Heart left ventricle (tissue), 13 donors: ENCODE results near the gene THOC6.

Source experiments
- CTCF ChIP-seq, 12 donors: fragments of 200-600 bp; sonication (generic) in 4 of 12; IDR thresholded peaks; one replicate each; pipeline versions ENCODE4 v1.5.0 to v1.8.0; 2018 to 2022; ENCODE audit warnings: antibody characterized with exemption in 12 of 12, mild to moderate bottlenecking in 5 of 12
- POLR2A ChIP-seq, 2 donors: fragments of 450-650 bp; IDR thresholded peaks; one replicate each; pipeline ENCODE4 v1.6.1; 2017; ENCODE audit warnings: antibody characterized with exemption in 2 of 2, mild to moderate bottlenecking in 2 of 2, moderate library complexity in 2 of 2
- donor health status: ischemic (EF 13 %, LVEDD 7.1; RV severe dilation, severe dysfunction).
- donor health status: DM: no; HTN: yes; CAD: no.
- donor health status: DM: no; HTN: no; CAD: no.
- donor health status: ischemic (EF 25% LVEDD 6.9; RV normal size, moderate dysfunction).
- donor health status: ischemic (EF 25% LVEDD 5.7; RV mildly dilated, moderate dysfunction).
- donor health status: ischemic (EF 35%, LVEDD 5.7; RV mildly dilated, moderate dysfunction).
- donor health status: nonischemic (EF 11% LVEDD 7.7; RV severe dilation, severe dysfunction).
- donor health status: DM: yes; HTN: yes; CAD: no.
- donor health status: PGD.
- donor health status: ischemic (EF 29% LVEDD 5.4; RV normal size, mild dysfunction).
- donor health status: nonischemic (EF 23%, LVEDD 6.1; RV moderate dilation, normal function).

GRCh38 chr16:3065742-3066439, 42.1 kb downstream of the THOC6 start:
- no peak for TF ChIP-seq CTCF (IDR thresholded peaks at IDR 0.05)
- TF ChIP-seq POLR2A (IDR thresholded peaks at IDR 0.05) = no peak
